GM23338 (cell line): ENCODE measurements around the gene CA4.

Source experiments
- CREB1 ChIP-seq: fragments of 250-450 bp; sonication (Bioruptor Pico); IDR thresholded peaks from 2 replicates; pipeline ENCODE4 v1.5.0; 2020; ENCODE audit warnings: low read depth, mild to moderate bottlenecking, moderate library complexity
- ETS1 ChIP-seq: IDR thresholded peaks from 2 replicates; pipeline ENCODE4 v1.6.1; 2016; ENCODE audit warnings: antibody characterized with exemption
- EZH2 ChIP-seq: fragments of 200-600 bp; sonication (generic); IDR thresholded peaks from one replicate; pipeline ENCODE4 v1.8.0; 2017; ENCODE audit warnings: antibody characterized with exemption, mild to moderate bottlenecking, low read depth; ENCODE audit not compliant: unreplicated experiment
- EZH2phosphoT487 ChIP-seq: fragments of 200-600 bp; sonication (generic); IDR thresholded peaks from one replicate; pipeline ENCODE4 v1.8.1; 2018; ENCODE audit warnings: antibody characterized with exemption; ENCODE audit not compliant: unreplicated experiment
- JUNB ChIP-seq: IDR thresholded peaks from one replicate; pipeline ENCODE4 v1.6.1; 2016; ENCODE audit warnings: antibody characterized with exemption; ENCODE audit not compliant: unreplicated experiment
- NANOG ChIP-seq: IDR thresholded peaks from 2 replicates; pipeline ENCODE4 v1.6.1; 2016; ENCODE audit warnings: antibody characterized with exemption, borderline replicate concordance
- POLR2AphosphoS5 ChIP-seq: IDR thresholded peaks from 2 replicates; pipeline ENCODE4 v1.6.1; 2016; ENCODE audit warnings: antibody characterized with exemption, low read depth
- STAT1 ChIP-seq: IDR thresholded peaks from one replicate; pipeline ENCODE4 v1.6.1; 2016; ENCODE audit warnings: antibody characterized with exemption; ENCODE audit not compliant: unreplicated experiment
- TF ChIP-seq, protein P1 (sequence below), 2 experiments: fragments of 200-600 bp in 1 of 2; sonication (generic) in 1 of 2; conservative IDR thresholded peaks; 2 replicates each; pipeline versions ENCODE4 v1.5.1 to v1.6.1; 2016 to 2017; ENCODE audit warnings: antibody characterized with exemption in 2 of 2, low read depth in 2 of 2, mild to moderate bottlenecking in 2 of 2, moderate library complexity in 1 of 2
- TF ChIP-seq, protein P2 (sequence below): IDR thresholded peaks from one replicate; pipeline ENCODE4 v1.6.1; 2018; ENCODE audit warnings: antibody characterized with exemption; ENCODE audit not compliant: unreplicated experiment

DNA sequence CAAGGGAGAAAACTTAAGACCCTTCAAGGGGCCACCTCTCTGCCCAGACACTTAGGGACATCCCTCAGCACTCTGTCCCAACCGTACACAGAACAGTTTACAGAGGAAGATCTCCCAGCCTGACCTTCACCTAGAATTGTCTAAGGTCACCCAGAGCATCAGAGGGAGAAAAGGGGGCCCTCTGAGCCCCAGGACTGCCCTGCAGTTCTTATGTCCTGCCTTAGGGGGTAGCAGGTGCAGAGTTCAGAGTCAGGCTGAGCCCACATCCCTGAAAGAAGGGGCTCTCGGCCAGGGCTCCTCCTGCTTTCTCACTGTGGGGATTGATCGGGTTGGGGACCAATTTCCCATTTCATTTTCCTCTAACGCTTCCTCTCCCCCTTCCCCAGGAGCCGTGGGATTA lies 15.4 kb downstream of the CA4 start:
- TF ChIP-seq, protein P1, sequence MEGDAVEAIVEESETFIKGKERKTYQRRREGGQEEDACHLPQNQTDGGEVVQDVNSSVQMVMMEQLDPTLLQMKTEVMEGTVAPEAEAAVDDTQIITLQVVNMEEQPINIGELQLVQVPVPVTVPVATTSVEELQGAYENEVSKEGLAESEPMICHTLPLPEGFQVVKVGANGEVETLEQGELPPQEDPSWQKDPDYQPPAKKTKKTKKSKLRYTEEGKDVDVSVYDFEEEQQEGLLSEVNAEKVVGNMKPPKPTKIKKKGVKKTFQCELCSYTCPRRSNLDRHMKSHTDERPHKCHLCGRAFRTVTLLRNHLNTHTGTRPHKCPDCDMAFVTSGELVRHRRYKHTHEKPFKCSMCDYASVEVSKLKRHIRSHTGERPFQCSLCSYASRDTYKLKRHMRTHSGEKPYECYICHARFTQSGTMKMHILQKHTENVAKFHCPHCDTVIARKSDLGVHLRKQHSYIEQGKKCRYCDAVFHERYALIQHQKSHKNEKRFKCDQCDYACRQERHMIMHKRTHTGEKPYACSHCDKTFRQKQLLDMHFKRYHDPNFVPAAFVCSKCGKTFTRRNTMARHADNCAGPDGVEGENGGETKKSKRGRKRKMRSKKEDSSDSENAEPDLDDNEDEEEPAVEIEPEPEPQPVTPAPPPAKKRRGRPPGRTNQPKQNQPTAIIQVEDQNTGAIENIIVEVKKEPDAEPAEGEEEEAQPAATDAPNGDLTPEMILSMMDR (conservative IDR thresholded peaks at IDR 0.05; ENCODE audit: low read depth in 2 of 2) = peak; percentile 19 to 23; a peak in 2 of 4 replicates
- TF ChIP-seq STAT1 (no peak), EZH2 (no peak), CREB1 (CRISPR knock-in tag) (no peak), POLR2AphosphoS5 (no peak), EZH2phosphoT487 (no peak), ETS1 (no peak), JUNB (no peak), NANOG (no peak)
- TF ChIP-seq, protein P2, sequence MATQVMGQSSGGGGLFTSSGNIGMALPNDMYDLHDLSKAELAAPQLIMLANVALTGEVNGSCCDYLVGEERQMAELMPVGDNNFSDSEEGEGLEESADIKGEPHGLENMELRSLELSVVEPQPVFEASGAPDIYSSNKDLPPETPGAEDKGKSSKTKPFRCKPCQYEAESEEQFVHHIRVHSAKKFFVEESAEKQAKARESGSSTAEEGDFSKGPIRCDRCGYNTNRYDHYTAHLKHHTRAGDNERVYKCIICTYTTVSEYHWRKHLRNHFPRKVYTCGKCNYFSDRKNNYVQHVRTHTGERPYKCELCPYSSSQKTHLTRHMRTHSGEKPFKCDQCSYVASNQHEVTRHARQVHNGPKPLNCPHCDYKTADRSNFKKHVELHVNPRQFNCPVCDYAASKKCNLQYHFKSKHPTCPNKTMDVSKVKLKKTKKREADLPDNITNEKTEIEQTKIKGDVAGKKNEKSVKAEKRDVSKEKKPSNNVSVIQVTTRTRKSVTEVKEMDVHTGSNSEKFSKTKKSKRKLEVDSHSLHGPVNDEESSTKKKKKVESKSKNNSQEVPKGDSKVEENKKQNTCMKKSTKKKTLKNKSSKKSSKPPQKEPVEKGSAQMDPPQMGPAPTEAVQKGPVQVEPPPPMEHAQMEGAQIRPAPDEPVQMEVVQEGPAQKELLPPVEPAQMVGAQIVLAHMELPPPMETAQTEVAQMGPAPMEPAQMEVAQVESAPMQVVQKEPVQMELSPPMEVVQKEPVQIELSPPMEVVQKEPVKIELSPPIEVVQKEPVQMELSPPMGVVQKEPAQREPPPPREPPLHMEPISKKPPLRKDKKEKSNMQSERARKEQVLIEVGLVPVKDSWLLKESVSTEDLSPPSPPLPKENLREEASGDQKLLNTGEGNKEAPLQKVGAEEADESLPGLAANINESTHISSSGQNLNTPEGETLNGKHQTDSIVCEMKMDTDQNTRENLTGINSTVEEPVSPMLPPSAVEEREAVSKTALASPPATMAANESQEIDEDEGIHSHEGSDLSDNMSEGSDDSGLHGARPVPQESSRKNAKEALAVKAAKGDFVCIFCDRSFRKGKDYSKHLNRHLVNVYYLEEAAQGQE = no peak
